WI38 (cell line): ENCODE results near the gene SLC26A11.

Source experiments
- H3K4me3 ChIP-seq: 2 replicates; pipeline ENCODE4 v1.5.1; 2011; ENCODE audit warnings: low read depth, mild to moderate bottlenecking, control low read depth, low read length
- TF ChIP-seq, protein P1 (sequence below): IDR thresholded peaks from 2 replicates; pipeline ENCODE4 v1.5.1; 2012; ENCODE audit warnings: low read depth, mild to moderate bottlenecking, control low read depth, low read length

The SLC26A11 gene

GRCh38 chr17:80181431-80181830, 38.8 kb upstream of the SLC26A11 start:
- H3K4me3 ChIP-seq, result no peak overlapping the region
- TF ChIP-seq, protein P1, sequence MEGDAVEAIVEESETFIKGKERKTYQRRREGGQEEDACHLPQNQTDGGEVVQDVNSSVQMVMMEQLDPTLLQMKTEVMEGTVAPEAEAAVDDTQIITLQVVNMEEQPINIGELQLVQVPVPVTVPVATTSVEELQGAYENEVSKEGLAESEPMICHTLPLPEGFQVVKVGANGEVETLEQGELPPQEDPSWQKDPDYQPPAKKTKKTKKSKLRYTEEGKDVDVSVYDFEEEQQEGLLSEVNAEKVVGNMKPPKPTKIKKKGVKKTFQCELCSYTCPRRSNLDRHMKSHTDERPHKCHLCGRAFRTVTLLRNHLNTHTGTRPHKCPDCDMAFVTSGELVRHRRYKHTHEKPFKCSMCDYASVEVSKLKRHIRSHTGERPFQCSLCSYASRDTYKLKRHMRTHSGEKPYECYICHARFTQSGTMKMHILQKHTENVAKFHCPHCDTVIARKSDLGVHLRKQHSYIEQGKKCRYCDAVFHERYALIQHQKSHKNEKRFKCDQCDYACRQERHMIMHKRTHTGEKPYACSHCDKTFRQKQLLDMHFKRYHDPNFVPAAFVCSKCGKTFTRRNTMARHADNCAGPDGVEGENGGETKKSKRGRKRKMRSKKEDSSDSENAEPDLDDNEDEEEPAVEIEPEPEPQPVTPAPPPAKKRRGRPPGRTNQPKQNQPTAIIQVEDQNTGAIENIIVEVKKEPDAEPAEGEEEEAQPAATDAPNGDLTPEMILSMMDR, result no peak

DNA sequence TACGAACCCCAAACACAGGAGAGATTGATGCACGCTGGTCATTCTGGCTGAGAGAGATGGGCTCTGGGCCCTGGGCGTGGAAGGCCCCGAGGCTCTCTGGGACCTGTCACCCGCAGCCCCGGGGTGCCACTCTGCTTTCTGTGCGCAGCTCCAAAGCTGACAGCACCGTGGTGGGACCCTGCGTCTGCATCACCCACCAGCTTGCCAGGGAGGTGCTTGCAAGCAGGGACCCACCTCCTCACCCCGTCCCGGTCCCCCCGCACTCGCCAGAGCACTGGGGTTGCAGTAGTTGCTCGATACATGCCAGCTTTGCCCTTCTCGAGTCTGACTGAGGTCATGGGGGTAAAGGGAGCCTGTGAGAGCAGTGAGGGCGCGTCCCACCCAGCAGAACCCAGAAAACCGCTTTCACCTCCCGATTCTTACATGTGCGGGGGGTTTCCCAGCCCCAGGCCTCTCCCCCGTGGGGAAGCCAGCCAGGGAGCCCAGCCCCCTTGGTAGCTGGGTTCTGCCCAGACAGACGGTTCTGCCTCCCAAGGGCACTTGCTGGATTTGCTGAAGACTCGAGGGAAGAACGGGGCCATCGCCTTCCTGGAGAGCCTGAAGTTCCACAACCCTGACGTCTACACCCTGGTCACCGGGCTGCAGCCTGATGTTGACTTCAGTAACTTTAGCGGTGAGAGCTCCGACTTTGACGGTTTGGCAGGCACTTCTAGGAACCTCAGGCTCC, 37.9 kb upstream of the SLC26A11 start:
- TF ChIP-seq, protein P1, result no peak
- no peak overlapping the region for H3K4me3 ChIP-seq

DNA sequence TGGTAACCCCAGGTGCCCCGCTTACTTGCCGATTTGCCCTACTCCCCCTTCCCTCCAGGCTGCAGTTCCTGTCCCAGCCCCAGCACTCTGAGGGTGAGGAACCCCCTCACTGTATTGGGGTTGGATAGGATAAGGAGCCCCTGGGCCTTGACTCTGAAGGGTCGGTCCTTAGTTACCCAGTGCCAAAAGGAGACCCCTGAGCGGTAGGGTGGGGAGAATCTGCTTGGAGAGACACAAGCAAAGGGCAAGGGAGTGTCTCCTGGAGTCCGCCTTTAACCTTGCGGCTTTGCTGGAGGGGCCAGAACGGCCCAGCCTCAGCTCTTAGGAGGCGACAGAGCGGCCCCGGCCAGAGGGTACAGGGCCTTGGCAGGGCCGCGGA, 37.4 kb upstream of the SLC26A11 start:
- TF ChIP-seq, protein P1, result no peak

GRCh38 chr17:80183581-80184422, 36.4 kb upstream of the SLC26A11 start:
- TF ChIP-seq, protein P1, result no peak
- no peak overlapping the region for H3K4me3 ChIP-seq

More for the DNA sequence above, 37.4 kb upstream of the SLC26A11 start:
- no peak overlapping the region for H3K4me3 ChIP-seq

DNA sequence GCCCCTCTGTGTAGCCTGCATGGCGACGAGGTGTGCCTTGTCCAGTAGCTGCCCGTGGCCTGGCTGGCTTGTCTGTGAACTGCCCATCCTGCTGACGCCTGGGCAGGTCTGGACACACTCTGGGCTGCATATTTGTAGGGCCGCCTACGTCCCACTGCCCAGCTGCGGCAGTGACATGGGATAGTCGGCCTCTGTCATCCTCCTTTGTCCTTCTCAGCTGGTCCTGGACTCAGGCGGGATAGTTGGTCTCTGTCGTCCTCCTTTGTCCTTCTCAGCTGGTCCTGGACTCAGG, 35.9 kb upstream of the SLC26A11 start:
- TF ChIP-seq, protein P1, result no peak
- no peak overlapping the region for H3K4me3 ChIP-seq

GRCh38 chr17:80185968-80186367, 34.3 kb upstream of the SLC26A11 start:
- H3K4me3 ChIP-seq, result no peak overlapping the region
- TF ChIP-seq, protein P1, result no peak

DNA sequence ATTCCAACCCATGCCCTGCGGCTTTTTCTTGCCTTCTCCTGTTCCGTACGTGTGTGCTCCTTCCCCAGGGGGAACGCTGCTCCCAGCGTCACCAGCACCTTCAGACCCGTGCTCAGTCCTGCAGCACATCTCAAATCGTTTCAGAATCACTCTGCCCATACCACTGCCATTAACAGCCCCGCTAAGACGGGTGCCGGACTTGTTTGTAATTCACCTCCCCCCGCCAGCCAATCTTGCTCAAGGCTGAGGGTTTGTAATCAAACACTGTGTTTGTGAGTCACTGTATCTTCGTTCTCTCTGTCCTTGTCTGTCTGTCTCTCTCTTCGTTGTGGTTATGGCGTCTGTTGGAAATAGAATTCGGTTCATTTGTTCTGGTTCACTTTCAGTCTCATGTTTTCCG, 33.1 kb upstream of the SLC26A11 start:
- TF ChIP-seq, protein P1, result no peak

More for the DNA sequence above, 33.1 kb upstream of the SLC26A11 start:
- H3K4me3 ChIP-seq, result peak overlapping the region; percentile 48
